Stomach (tissue), 9 donors: ENCODE data around the gene G6PC3. TPM values are rescaled to one million over a fixed set of nuclear protein-coding genes. Genes with fewer than 3 reads are reported as not detected.

Experiments
- DNase-seq, 2 donors: peaks; one replicate each; pipeline versions ENCODE4 v3.0.0 to v3.0.0-alpha.2; 2013 to 2019
- H3K27ac ChIP-seq, 5 donors: fragments of 200-600 bp in 4 of 5; sonication (generic) in 4 of 5; one replicate each; pipeline ENCODE4 v1.5.1; 2013 to 2019; ENCODE audit warnings: mild to moderate bottlenecking in 1 of 5, moderate library complexity in 1 of 5
- H3K27me3 ChIP-seq, 3 donors: fragments of 200-600 bp; sonication (generic); one replicate each; pipeline ENCODE4 v1.5.1; 2017 to 2019; ENCODE audit warnings: mixed run types in 1 of 3
- H3K36me3 ChIP-seq, 4 donors: fragments of 200-600 bp; sonication (generic); 1 replicate in 3 of 4; 2 replicates in 1 of 4; pipeline ENCODE4 v1.5.1; 2016 to 2019
- H3K4me1 ChIP-seq, 4 donors: fragments of 200-600 bp; sonication (generic); one replicate each; pipeline ENCODE4 v1.5.1; 2016 to 2019
- H3K4me3 ChIP-seq, 4 donors: fragments of 200-600 bp; sonication (generic) in 3 of 4; one replicate each; pipeline ENCODE4 v1.5.1; 2016 to 2019; ENCODE audit warnings: mild to moderate bottlenecking in 1 of 4
- H3K9me3 ChIP-seq, 4 donors: fragments of 200-600 bp; sonication (generic); one replicate each; pipeline ENCODE4 v1.5.1; 2016 to 2019
- CTCF ChIP-seq, 7 experiments: fragments of 450-650 bp in 4 of 7; fragments of 200-600 bp in 3 of 7; sonication (generic) in 3 of 7; IDR thresholded peaks; one replicate each; pipeline ENCODE4 v1.5.1; 2016 to 2019; ENCODE audit warnings: antibody characterized with exemption in 7 of 7, control low read depth in 2 of 7, mild to moderate bottlenecking in 1 of 7
- EP300 ChIP-seq: sonication (generic); formaldehyde crosslinking; IDR thresholded peaks from one replicate; pipeline ENCODE4 v1.6.1; 2017; ENCODE audit warnings: antibody characterized with exemption
- POLR2A ChIP-seq, 4 donors: fragments of 450-650 bp; IDR thresholded peaks; one replicate each; pipeline ENCODE4 v1.6.1; 2016; ENCODE audit warnings: antibody characterized with exemption in 4 of 4, control low read depth in 2 of 4, mild to moderate bottlenecking in 1 of 4, moderate library complexity in 1 of 4
- POLR2AphosphoS5 ChIP-seq, 3 donors: sonication (generic); formaldehyde crosslinking; IDR thresholded peaks; one replicate each; pipeline ENCODE4 v1.6.1; 2016; ENCODE audit warnings: antibody characterized with exemption in 3 of 3
- WGBS, 5 donors: extraction: QIAGEN DNeasy Blood & Tissue Kit in 3 of 5; methylation state at CpG; one replicate each; pipeline versions ENCODE4 v1.1.5 to v1.1.7; 2013 to 2018; 5-methylcytosine and 5-hydroxymethylcytosine counted together
- intact Hi-C: fragments of 100-400 bp; cut with DNase I; formaldehyde crosslinking; loops from one replicate; pipeline ENCODE4 v1.15.1; 2023; ENCODE audit warnings: low total_unique reads
- polyA plus RNA-seq, 3 donors: library from polyadenylated mRNA; stranded (reverse); fragments of 200-250 nt; gene quantifications; one replicate each; pipeline ENCODE4 v1.2.3, GENCODE V29; 2013
- total RNA-seq, 5 donors: library from RNA; depleted of rRNA; stranded (reverse); fragments of >200 nt; gene quantifications; one replicate each; pipeline versions ENCODE4 v1.1.0 to v1.2.3, GENCODE V29; 2014 to 2016
- donor health status: healthy with polysubstance abuse.
- donor health status: Bipolar disorder and iron deficiency.
- donor health status: healthy.

Gene G6PC3
- total and polyA plus RNA-seq, 8 donors = 10.5 to 132 (median 39.4) TPM

DNA sequence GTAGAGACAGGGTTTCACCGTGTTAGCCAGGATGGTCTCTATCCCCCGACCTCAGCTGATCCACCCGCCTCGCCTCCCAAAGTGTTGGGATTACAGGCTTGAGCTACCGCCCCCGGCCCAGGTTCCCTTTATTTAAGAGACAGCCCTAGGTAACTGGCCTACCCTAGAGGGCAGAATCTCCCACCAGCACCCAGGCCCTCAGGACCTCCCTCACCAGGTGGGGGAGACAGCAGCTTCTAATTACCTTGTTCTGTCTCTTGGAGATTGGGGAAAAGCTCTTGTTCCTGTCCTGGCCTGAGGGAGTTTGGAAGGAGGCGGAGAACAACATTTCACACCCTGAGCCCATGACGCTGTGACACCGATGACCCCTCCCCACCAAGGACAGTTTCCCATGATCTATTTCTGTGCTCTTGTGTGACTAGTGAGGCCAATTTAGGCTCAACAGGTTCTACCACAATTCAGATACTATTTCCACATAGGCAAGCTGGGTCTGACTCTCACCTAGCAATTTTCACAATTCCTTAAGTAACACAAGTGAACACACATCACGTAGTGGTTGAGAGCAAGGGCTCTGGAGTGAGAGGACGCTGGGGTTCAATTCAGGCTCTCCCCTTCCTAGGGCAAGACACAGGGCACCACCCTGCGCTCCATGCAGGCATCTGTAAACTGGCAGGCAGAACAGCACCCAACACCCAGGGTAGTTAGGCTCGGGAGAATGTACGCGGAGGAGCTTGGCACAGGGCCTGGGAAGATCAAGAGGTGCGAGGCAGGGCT is 32.5 kb downstream of the G6PC3 start:
- 74 to 89% (median 80%) methylated on average over 16 of the region's 16 CpGs for WGBS, 5 donors
- H3K27ac ChIP-seq = peak overlapping the region in 1 of 5 donors; percentile 56
- intact Hi-C loops = loop anchor here (10.0 kb wide), 1 partner anchor 58 kb away; no protein-coding TSS in a partner anchor
- H3K36me3 ChIP-seq = peaks cover 0 to 36% (median 21%) of the 10 kb centered on the region in 4 donors
- no peak overlapping the region for H3K4me3 ChIP-seq
- DNase-seq = peak in 1 of 2 donors; percentile 45
- no peak for TF ChIP-seq POLR2AphosphoS5 (IDR thresholded peaks at IDR 0.05)
- TF ChIP-seq CTCF (IDR thresholded peaks at IDR 0.05) = no peak
- TF ChIP-seq EP300 = no peak
- TF ChIP-seq POLR2A (IDR thresholded peaks at IDR 0.05) = no peak
- peaks cover 4 to 61% (median 37%) of the 10 kb centered on the region in 4 donors for H3K4me1 ChIP-seq
- no peaks in the 10 kb centered on the region for H3K27me3 ChIP-seq
- H3K9me3 ChIP-seq = no peaks in the 10 kb centered on the region

DNA sequence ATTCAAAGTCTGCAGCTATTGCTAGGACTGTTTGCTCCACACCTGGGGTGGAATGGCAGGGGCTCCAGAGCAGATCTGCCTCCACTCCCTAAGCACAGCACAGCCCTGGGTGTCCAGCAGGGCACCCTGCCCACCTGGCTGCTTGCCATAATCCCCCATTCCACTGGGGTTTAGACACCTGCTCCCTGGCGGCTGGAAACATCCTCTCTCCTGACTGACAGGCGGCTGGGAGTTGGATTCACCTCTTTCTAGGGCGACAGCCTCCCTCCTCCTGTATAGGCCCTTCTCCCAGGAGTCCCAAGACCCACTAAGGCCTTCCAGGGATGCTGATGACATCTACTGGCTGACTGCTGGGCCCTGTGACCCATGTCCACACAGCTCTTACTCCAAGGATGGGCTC is 34.9 kb downstream of the G6PC3 start:
- 64 to 91% (median 79%) methylated on average over 3 of the region's 3 CpGs for WGBS, 5 donors
- TF ChIP-seq POLR2A (IDR thresholded peaks at IDR 0.05) (no peak), CTCF (IDR thresholded peaks at IDR 0.05) (no peak), POLR2AphosphoS5 (IDR thresholded peaks at IDR 0.05) (no peak), EP300 (no peak)
- DNase-seq = no peak
- H3K27me3 ChIP-seq = no peaks in the 10 kb centered on the region
- H3K36me3 ChIP-seq = peaks cover 0 to 27% (median 18%) of the 10 kb centered on the region in 4 donors
- H3K4me1 ChIP-seq = peaks cover 26 to 79% (median 54%) of the 10 kb centered on the region in 4 donors
- H3K27ac ChIP-seq = peak overlapping the region in 1 of 5 donors; percentile 62
- no peaks in the 10 kb centered on the region for H3K9me3 ChIP-seq
- H3K4me3 ChIP-seq = no peak overlapping the region
- intact Hi-C loops = loop anchor here (10.0 kb wide), 1 partner anchor 61 kb away; no protein-coding TSS in a partner anchor

- H3K4me1 ChIP-seq = peaks cover 31 to 83% (median 58%) of the 10 kb centered on the region in 4 donors
- WGBS, 5 donors = 42 to 60% (median 44%) methylated on average over 3 of the region's 3 CpGs
- intact Hi-C loops = loop anchor here (10.0 kb wide), 1 partner anchor 61 kb away; no protein-coding TSS in a partner anchor
Measured at GRCh38 chr17:44105941-44106340, 35.4 kb downstream of the G6PC3 start.

More at GRCh38 chr17:44105941-44106340, 35.4 kb downstream of the G6PC3 start:
- no peaks in the 10 kb centered on the region for H3K9me3 ChIP-seq
- H3K27ac ChIP-seq = peak overlapping the region in 1 of 5 donors; percentile 62
- H3K4me3 ChIP-seq = no peak overlapping the region
- no peaks in the 10 kb centered on the region for H3K27me3 ChIP-seq
- DNase-seq = no peak
- TF ChIP-seq POLR2AphosphoS5 (IDR thresholded peaks at IDR 0.05) = no peak
- no peak for TF ChIP-seq POLR2A (IDR thresholded peaks at IDR 0.05)
- TF ChIP-seq CTCF (IDR thresholded peaks at IDR 0.05) = no peak
- peaks cover 0 to 27% (median 18%) of the 10 kb centered on the region in 4 donors for H3K36me3 ChIP-seq
